GM18502 (cell line): ENCODE data around the gene MXI1.
"Not testable (repeated sequence)": the region's sequence is repeated elsewhere in the genome, so short reads cannot be mapped to it uniquely, and the experiment has no call there.

Experiments used
- ATAC-seq: cut with Tn5 transposase; IDR thresholded peaks from one replicate; pipeline ENCODE4 v1.9.1; 2021; ENCODE audit warnings: mild to moderate bottlenecking; ENCODE audit not compliant: unreplicated experiment, poor library complexity

Gene MXI1

GRCh38 chr10:110306452-110306768 is 99.0 kb downstream of the MXI1 start:
- ATAC-seq, result no peak

- no peak for ATAC-seq
These were observed 100.4 kb downstream of the MXI1 start for GRCh38 chr10:110307805-110308204.

GRCh38 chr10:110310741-110311140 is 103.3 kb downstream of the MXI1 start:
- no peak for ATAC-seq

- ATAC-seq, result no peak
These were observed 104.0 kb downstream of the MXI1 start for GRCh38 chr10:110311357-110311949.

GRCh38 chr10:110312206-110312605 is 104.8 kb downstream of the MXI1 start:
- no peak for ATAC-seq

- no peak for ATAC-seq
These were observed 106.3 kb downstream of the MXI1 start for GRCh38 chr10:110313674-110314073.

GRCh38 chr10:110317866-110318850 is 110.8 kb downstream of the MXI1 start:
- ATAC-seq, result no peak

GRCh38 chr10:110321869-110322620 is 114.6 kb downstream of the MXI1 start:
- no peak for ATAC-seq

- ATAC-seq, result no peak
These were observed 116.1 kb downstream of the MXI1 start for GRCh38 chr10:110323503-110323902.

GRCh38 chr10:110324201-110324804 is 116.9 kb downstream of the MXI1 start:
- peak; percentile 53 for ATAC-seq

GRCh38 chr10:110324805-110325280 is 117.4 kb downstream of the MXI1 start:
- ATAC-seq, result peak; percentile 66

- no peak for ATAC-seq
These were observed 119.1 kb downstream of the MXI1 start for GRCh38 chr10:110326351-110327032.

- ATAC-seq, result no peak
These were observed 120.0 kb downstream of the MXI1 start for GRCh38 chr10:110327262-110327914.

GRCh38 chr10:110330675-110331074 is 123.3 kb downstream of the MXI1 start:
- no peak for ATAC-seq

GRCh38 chr10:110331226-110331795 is 123.9 kb downstream of the MXI1 start:
- ATAC-seq, result not testable (repeated sequence)

- ATAC-seq, result no peak
These were observed 126.8 kb downstream of the MXI1 start for GRCh38 chr10:110334061-110334656.

- ATAC-seq, result no peak
These were observed 128.1 kb downstream of the MXI1 start for GRCh38 chr10:110335314-110336064.

- no peak for ATAC-seq
These were observed 128.8 kb downstream of the MXI1 start for GRCh38 chr10:110336111-110336721.
